ENCODE results near the gene ERCC5.

ERCC5 gene

GRCh38 chr13:102845630-102846260 is at the start of gene ERCC5:
Gene ERCC5 (plus strand): TSS chr13:102846032. CDS start chr13:102846267, 235 bp downstream.
- DNase-seq: peak; percentile 92

- peak; percentile 80 for DNase-seq
Measured at GRCh38 chr13:102798581-102799425, 47.0 kb upstream of the ERCC5 start, which contains the start of the genes BIVM and POGLUT2. Gene BIVM (plus strand): TSS chr13:102799119. CDS start chr13:102807268, 8,149 bp downstream. Gene POGLUT2 (minus strand): TSS chr13:102798976. CDS start chr13:102798670, 306 bp downstream.

GRCh38 chr13:102799426-102800144 is 46.2 kb upstream of the ERCC5 start:
- no peak for DNase-seq

GRCh38 chr13:102800145-102801041 is 45.4 kb upstream of the ERCC5 start:
- peak; percentile 64 for DNase-seq

GRCh38 chr13:102805680-102806079 is 40.2 kb upstream of the ERCC5 start:
- DNase-seq: no peak

- no peak for DNase-seq
Measured at GRCh38 chr13:102807699-102808098, 38.1 kb upstream of the ERCC5 start.

- no peak for DNase-seq
Measured at GRCh38 chr13:102812611-102813287, 33.1 kb upstream of the ERCC5 start.

- DNase-seq: no peak
Measured at GRCh38 chr13:102814025-102814607, 31.7 kb upstream of the ERCC5 start.

- DNase-seq: no peak
Measured at GRCh38 chr13:102814793-102815192, 31.0 kb upstream of the ERCC5 start.

- no peak for DNase-seq
Measured at GRCh38 chr13:102815788-102816187, 30.0 kb upstream of the ERCC5 start.

- no peak for DNase-seq
Measured at GRCh38 chr13:102816708-102817107, 29.1 kb upstream of the ERCC5 start.

- DNase-seq: no peak
Measured at GRCh38 chr13:102817241-102817640, 28.6 kb upstream of the ERCC5 start.

- DNase-seq: no peak
Measured at GRCh38 chr13:102817907-102818306, 27.9 kb upstream of the ERCC5 start.

- DNase-seq: no peak
Measured at GRCh38 chr13:102825400-102825799, 20.4 kb upstream of the ERCC5 start.

- DNase-seq: no peak
Measured at GRCh38 chr13:102825921-102826706, 19.7 kb upstream of the ERCC5 start.

- no peak for DNase-seq
Measured at GRCh38 chr13:102830646-102831045, 15.2 kb upstream of the ERCC5 start.

GRCh38 chr13:102836471-102836870 is 9.4 kb upstream of the ERCC5 start:
- no peak for DNase-seq

- no peak for DNase-seq
Measured at GRCh38 chr13:102838273-102838672, 7.6 kb upstream of the ERCC5 start.

GRCh38 chr13:102838982-102839381 is 6.8 kb upstream of the ERCC5 start:
- no peak for DNase-seq

- no peak for DNase-seq
Measured at GRCh38 chr13:102839462-102839861, 6.4 kb upstream of the ERCC5 start.

GRCh38 chr13:102845289-102845629 is 573 bp upstream of the ERCC5 start:
- no peak for DNase-seq

Measured in NCI-H1436 (cell line).